H1 (cell line): ENCODE results near the gene ADAD2. TPM values are rescaled to one million over a fixed set of nuclear protein-coding genes. Genes with fewer than 3 reads are reported as not detected.

Experiments
- CTCF ChIA-PET: fragments of 300-600 bp; sonication (Branson Sonifier 250); formaldehyde crosslinking; loops from one replicate; lab custom pipeline; 2021; ENCODE audit not compliant: partially characterized antibody; lab: Charles Lee
- POLR2A ChIA-PET: fragments of 300-600 bp; sonication (Branson Sonifier 250); formaldehyde crosslinking; loops from one replicate; lab custom pipeline; 2021; ENCODE audit warnings: inconsistent platforms; ENCODE audit not compliant: partially characterized antibody; lab: Charles Lee
- DNase-seq, 2 experiments: peaks; one replicate each; pipeline versions ENCODE4 v3.0.0 to v3.0.0-alpha.2; 2010 to 2022; ENCODE audit warnings: low spot score in 2 of 2, low read depth in 1 of 2, mixed read lengths in 1 of 2
- FAIRE-seq: peaks from 2 replicates; lab custom pipeline; 2011; peaks lifted over from hg19 to GRCh38; lab: Jason Lieb, UNC
- H2AFZ ChIP-seq: 2 replicates; pipeline ENCODE4 v1.8.1; 2012; ENCODE audit warnings: low read length, inconsistent platforms
- H2AK5ac ChIP-seq: 2 replicates; pipeline ENCODE4 v1.6.1; 2013; ENCODE audit warnings: low read depth, low read length
- H2BK120ac ChIP-seq: replicated peaks from 2 replicates; pipeline ENCODE3; 2013; ENCODE audit warnings: low read depth, low read length, inconsistent platforms
- H2BK12ac ChIP-seq: 2 replicates; pipeline ENCODE4 v1.6.1; 2013; ENCODE audit warnings: low read depth, low read length
- H2BK15ac ChIP-seq: 2 replicates; pipeline ENCODE4 v1.6.1; 2013; ENCODE audit warnings: low read length
- H2BK20ac ChIP-seq: 2 replicates; pipeline ENCODE4 v1.6.1; 2013; ENCODE audit warnings: low read length
- H2BK5ac ChIP-seq: 2 replicates; pipeline ENCODE4 v1.6.1; 2013; ENCODE audit warnings: low read depth, low read length
- H3K14ac ChIP-seq: 2 replicates; pipeline ENCODE4 v1.6.1; 2013; ENCODE audit warnings: inconsistent platforms; ENCODE audit not compliant: insufficient read length
- H3K18ac ChIP-seq: 2 replicates; pipeline ENCODE4 v1.6.1; 2013; ENCODE audit warnings: low read length; ENCODE audit errors: extremely low read depth
- H3K23ac ChIP-seq: 2 replicates; pipeline ENCODE4 v1.6.1; 2013; ENCODE audit warnings: inconsistent platforms; ENCODE audit not compliant: insufficient read length
- H3K23me2 ChIP-seq: 2 replicates; pipeline ENCODE4 v1.6.1; 2013; ENCODE audit warnings: low read depth, low read length
- H3K27ac ChIP-seq: 2 replicates; pipeline ENCODE4 v1.6.1; 2011; ENCODE audit warnings: low read depth, low read length, inconsistent platforms
- H3K27me3 ChIP-seq, 4 experiments: replicated peaks in 1 of 4; 1 replicate in 1 of 4; 2 replicates in 3 of 4; pipeline versions ENCODE4 v1.6.1 to v1.8.1; 2011 to 2013; ENCODE audit warnings: low read length in 3 of 4, mild to moderate bottlenecking in 3 of 4, inconsistent platforms in 2 of 4, mixed read lengths in 2 of 4, moderate library complexity in 1 of 4; ENCODE audit not compliant: control insufficient read depth in 3 of 4, insufficient read depth in 3 of 4; ENCODE audit errors: extremely low read depth in 1 of 4
- H3K36me3 ChIP-seq, 4 experiments: 2 replicates each; pipeline versions ENCODE4 v1.6.1 to v1.8.1; 2011 to 2013; ENCODE audit warnings: mild to moderate bottlenecking in 4 of 4, low read length in 3 of 4, moderate library complexity in 2 of 4, control low read depth in 1 of 4, inconsistent platforms in 1 of 4; ENCODE audit not compliant: insufficient read depth in 4 of 4, control insufficient read depth in 2 of 4
- H3K4ac ChIP-seq: replicated peaks from 2 replicates; pipeline ENCODE3; 2013; ENCODE audit warnings: low read length, low read depth, mixed read lengths, inconsistent platforms; ENCODE audit not compliant: insufficient read length
- H3K4me1 ChIP-seq, 4 experiments: replicated peaks in 1 of 4; 1 replicate in 1 of 4; 2 replicates in 3 of 4; pipeline versions ENCODE4 v1.6.1 to v1.8.1; 2011 to 2013; ENCODE audit warnings: low read length in 3 of 4, inconsistent platforms in 2 of 4, mixed read lengths in 1 of 4; ENCODE audit not compliant: insufficient read depth in 4 of 4, control insufficient read depth in 3 of 4
- H3K4me2 ChIP-seq, 2 experiments: 2 replicates each; pipeline versions ENCODE4 v1.6.1 to v1.8.1; 2011 to 2013; ENCODE audit warnings: low read depth in 2 of 2, low read length in 2 of 2, control low read depth in 1 of 2, inconsistent platforms in 1 of 2, mild to moderate bottlenecking in 1 of 2; ENCODE audit not compliant: insufficient read depth in 1 of 2
- H3K4me3 ChIP-seq, 4 experiments: fragments of 200-600, 300-600 bp in 1 of 4; sonication (generic), shearing (Covaris generic), sonication (Bioruptor Twin) in 1 of 4; 2 replicates each; pipeline versions ENCODE4 v1.5.1 to v1.8.1; 2011 to 2016; ENCODE audit warnings: low read length in 4 of 4, low read depth in 3 of 4, control low read depth in 2 of 4, inconsistent platforms in 2 of 4, mild to moderate bottlenecking in 2 of 4, mixed read lengths in 1 of 4, moderate library complexity in 1 of 4; ENCODE audit not compliant: insufficient read depth in 2 of 4; ENCODE audit errors: extremely low read depth in 1 of 4
- H3K56ac ChIP-seq: replicated peaks from 2 replicates; pipeline ENCODE3; 2013; ENCODE audit warnings: low read depth, mild to moderate bottlenecking, mixed read lengths, low read length, inconsistent platforms; ENCODE audit not compliant: insufficient read length
- H3K79me1 ChIP-seq: 2 replicates; pipeline ENCODE4 v1.6.1; 2013; ENCODE audit warnings: low read depth, low read length, control low read depth
- H3K79me2 ChIP-seq, 2 experiments: 2 replicates each; pipeline versions ENCODE4 v1.6.1 to v1.8.1; 2012 to 2013; ENCODE audit warnings: low read length in 2 of 2, mild to moderate bottlenecking in 2 of 2, inconsistent platforms in 1 of 2; ENCODE audit not compliant: insufficient read depth in 2 of 2, control insufficient read depth in 1 of 2
- H3K9ac ChIP-seq, 4 experiments: replicated peaks in 1 of 4; 1 replicate in 1 of 4; 2 replicates in 3 of 4; pipeline versions ENCODE4 v1.6.1 to v1.8.1; 2011 to 2013; ENCODE audit warnings: low read depth in 3 of 4, low read length in 3 of 4, control low read depth in 2 of 4, mild to moderate bottlenecking in 2 of 4, moderate library complexity in 2 of 4, inconsistent platforms in 1 of 4; ENCODE audit errors: extremely low read depth in 1 of 4
- H3K9me3 ChIP-seq, 2 experiments: 2 replicates each; pipeline versions ENCODE4 v1.6.1 to v1.8.1; 2012 to 2013; ENCODE audit warnings: mild to moderate bottlenecking in 2 of 2, moderate library complexity in 2 of 2, control low read depth in 1 of 2, inconsistent platforms in 1 of 2, low read depth in 1 of 2, low read length in 1 of 2, mixed read lengths in 1 of 2; ENCODE audit not compliant: insufficient read depth in 2 of 2
- H4K20me1 ChIP-seq, 2 experiments: replicated peaks in 1 of 2; 2 replicates each; pipeline versions ENCODE3 to v1.8.1; 2011 to 2013; ENCODE audit warnings: inconsistent platforms in 2 of 2, low read length in 2 of 2, mild to moderate bottlenecking in 1 of 2; ENCODE audit not compliant: insufficient read depth in 2 of 2, control insufficient read depth in 1 of 2
- H4K5ac ChIP-seq: 2 replicates; pipeline ENCODE4 v1.6.1; 2013; ENCODE audit warnings: low read length, low read depth, mixed read lengths, inconsistent platforms; ENCODE audit not compliant: insufficient read length
- H4K8ac ChIP-seq: 2 replicates; pipeline ENCODE4 v1.8.0; 2013; ENCODE audit warnings: mild to moderate bottlenecking, moderate library complexity, low read length, inconsistent platforms; ENCODE audit not compliant: insufficient read depth; ENCODE audit errors: extremely low read depth
- H4K91ac ChIP-seq: replicated peaks from 2 replicates; pipeline ENCODE3; 2013; ENCODE audit warnings: low read length, mixed read lengths, inconsistent platforms; ENCODE audit not compliant: insufficient read length
- GTF2F1 ChIP-seq: IDR thresholded peaks from 2 replicates; pipeline ENCODE4 v1.6.1; 2012; ENCODE audit warnings: low read depth, low read length, improper control_type of control experiment, borderline replicate concordance
- HDAC2 ChIP-seq, 2 experiments: fragments of 300-600 bp in 1 of 2; sonication (generic) in 1 of 2; IDR thresholded peaks; 2 replicates each; pipeline ENCODE4 v1.6.1; 2011 to 2012; ENCODE audit warnings: low read depth in 2 of 2, low read length in 2 of 2, mild to moderate bottlenecking in 2 of 2, moderate library complexity in 2 of 2, borderline replicate concordance in 1 of 2, inconsistent platforms in 1 of 2
- JUN ChIP-seq: IDR thresholded peaks from 2 replicates; pipeline ENCODE4 v1.6.1; 2011; ENCODE audit warnings: low read depth, mild to moderate bottlenecking, improper control_type of control experiment, low read length
- SIX5 ChIP-seq: IDR thresholded peaks from 2 replicates; pipeline ENCODE4 v1.6.1; 2011; ENCODE audit warnings: mild to moderate bottlenecking, low read depth, low read length
- SP1 ChIP-seq: IDR thresholded peaks from 2 replicates; pipeline ENCODE4 v1.6.1; 2011; ENCODE audit warnings: low read depth, low read length
- SP2 ChIP-seq: IDR thresholded peaks from 2 replicates; pipeline ENCODE4 v1.6.1; 2012; ENCODE audit warnings: mild to moderate bottlenecking, low read length, inconsistent platforms
- SP4 ChIP-seq: IDR thresholded peaks from 2 replicates; pipeline ENCODE4 v1.6.1; 2012; ENCODE audit warnings: low read length, inconsistent platforms
- WGBS, 2 experiments: shearing (Covaris generic) in 1 of 2; methylation state at CpG; one replicate each; pipeline versions ENCODE4 v1.1.6 to v1.1.7; 2013 to 2015; ENCODE audit warnings: low lambda C conversion rate in 2 of 2, mixed read lengths in 2 of 2, inconsistent platforms in 1 of 2, low coverage in 1 of 2, missing lambda C conversion rate in 1 of 2; ENCODE audit not compliant: insufficient replicate concordance in 2 of 2, insufficient coverage in 1 of 2, insufficient read length in 1 of 2; ENCODE audit errors: extremely low coverage in 1 of 2, missing lambda C conversion rate in 1 of 2; 5-methylcytosine and 5-hydroxymethylcytosine counted together
- polyA plus RNA-seq, 7 experiments: library from polyadenylated mRNA; depleted of rRNA in 3 of 7; stranded (reverse) in 5 of 7; unstranded in 2 of 7; fragments of >200 nt in 5 of 7; fragments of 200-250 nt in 2 of 7; gene quantifications; 1 replicate in 5 of 7; 2 replicates in 1 of 7; 4 replicates in 1 of 7; pipeline versions ENCODE4 v1.2.1 to v1.2.3, GENCODE V29; 2011 to 2013; ENCODE audit warnings: missing spikeins in 2 of 7, mixed read lengths in 2 of 7
- total RNA-seq: library from RNA; stranded (reverse); fragmentation: NEBNext Ultra II Directional; extraction: Animal tissue kit (Norgen Biotek cat#: 25700); gene quantifications from 2 replicates; pipeline ENCODE4 v1.2.1, GENCODE V29; 2021

Gene ADAD2
- total and polyA plus RNA-seq, 2 of the 8 experiments (the other 6 are each of a cell fraction or from before 2014, with no cell fraction given) = 1.2 to 1.3 TPM

GRCh38 chr16:84239909-84240308 is 49.0 kb downstream of the ADAD2 start, which contains the start of gene KCNG4:
Gene KCNG4, minus strand, starts transcription at chr16:84240012. Its CDS starts 2,527 bp downstream, at chr16:84237485.
- Histone ChIP-seq H3K14ac (no peak within 1 kb of the TSS), H3K23ac (no peak within 1 kb of the TSS), H2AK5ac (no peak within 1 kb of the TSS), H3K4me1 (no peaks in the 10 kb centered on the region), H3K56ac (no peak within 1 kb of the TSS), H3K27ac (no peak within 1 kb of the TSS), H2BK5ac (no peak within 1 kb of the TSS), H4K91ac (no peak within 1 kb of the TSS), H3K36me3 (no peaks in the 10 kb centered on the region), H3K4ac (no peak within 1 kb of the TSS), H4K20me1 (no peaks in the 10 kb centered on the region), H4K5ac (no peak within 1 kb of the TSS), H2BK20ac (no peak within 1 kb of the TSS), H3K9ac (no peak within 1 kb of the TSS), H2BK15ac (no peak within 1 kb of the TSS), H3K79me2 (no peaks in the 10 kb centered on the region), H3K18ac (no peak within 1 kb of the TSS), H3K27me3 (no peaks in the 10 kb centered on the region; a peak in 1 of 7 replicates), H3K23me2 (no peaks in the 10 kb centered on the region), H2AFZ (no peak within 1 kb of the TSS), H3K4me3 (no peak within 1 kb of the TSS), H3K79me1 (no peaks in the 10 kb centered on the region), H3K9me3 (no peaks in the 10 kb centered on the region; a peak in 1 of 4 replicates), H4K8ac (no peak within 1 kb of the TSS; the same call in 1 of the 2 replicates), H2BK120ac (no peak within 1 kb of the TSS), H2BK12ac (no peak within 1 kb of the TSS), H3K4me2 (no peak within 1 kb of the TSS)
- DNase-seq = no peak
- TF ChIP-seq SP1 (no peak), GTF2F1 (no peak), SIX5 (no peak), SP2 (no peak), JUN (no peak), HDAC2 (IDR thresholded peaks at IDR 0.05; ENCODE audit: borderline replicate concordance in 1 of 2, low read depth in 2 of 2, low read length in 2 of 2) (no peak), SP4 (no peak)
- no peak for FAIRE-seq
- ChIA-PET CTCF (interaction anchor here (1.2 to 5.0 kb wide), 5 partner anchors 10 to 72 kb away, joined by 3 to 16 read pairs (median 4); partner anchors contain the start of gene TAF1C), POLR2A (no interaction called here)
- whole genome bisulfite sequencing, 2 experiments = 92% methylated on average over 7 of the region's 7 CpGs; no CpG with 5 or more reads in 1 of the 2 experiments
